ENCODE measurements around the gene KLHL17. TPM values are rescaled to one million over a fixed set of nuclear protein-coding genes. Genes with fewer than 3 reads are reported as not detected.
A peak's percentile ranks its signal among the peaks of the same experiment; 100 is the strongest.

Gene KLHL17
- total and polyA plus RNA-seq, 9 of the 15 experiments (the other 6 are each of a cell fraction or from before 2014, with no cell fraction given) = 0.14 to 84.8 (median 13.0) TPM

DNA sequence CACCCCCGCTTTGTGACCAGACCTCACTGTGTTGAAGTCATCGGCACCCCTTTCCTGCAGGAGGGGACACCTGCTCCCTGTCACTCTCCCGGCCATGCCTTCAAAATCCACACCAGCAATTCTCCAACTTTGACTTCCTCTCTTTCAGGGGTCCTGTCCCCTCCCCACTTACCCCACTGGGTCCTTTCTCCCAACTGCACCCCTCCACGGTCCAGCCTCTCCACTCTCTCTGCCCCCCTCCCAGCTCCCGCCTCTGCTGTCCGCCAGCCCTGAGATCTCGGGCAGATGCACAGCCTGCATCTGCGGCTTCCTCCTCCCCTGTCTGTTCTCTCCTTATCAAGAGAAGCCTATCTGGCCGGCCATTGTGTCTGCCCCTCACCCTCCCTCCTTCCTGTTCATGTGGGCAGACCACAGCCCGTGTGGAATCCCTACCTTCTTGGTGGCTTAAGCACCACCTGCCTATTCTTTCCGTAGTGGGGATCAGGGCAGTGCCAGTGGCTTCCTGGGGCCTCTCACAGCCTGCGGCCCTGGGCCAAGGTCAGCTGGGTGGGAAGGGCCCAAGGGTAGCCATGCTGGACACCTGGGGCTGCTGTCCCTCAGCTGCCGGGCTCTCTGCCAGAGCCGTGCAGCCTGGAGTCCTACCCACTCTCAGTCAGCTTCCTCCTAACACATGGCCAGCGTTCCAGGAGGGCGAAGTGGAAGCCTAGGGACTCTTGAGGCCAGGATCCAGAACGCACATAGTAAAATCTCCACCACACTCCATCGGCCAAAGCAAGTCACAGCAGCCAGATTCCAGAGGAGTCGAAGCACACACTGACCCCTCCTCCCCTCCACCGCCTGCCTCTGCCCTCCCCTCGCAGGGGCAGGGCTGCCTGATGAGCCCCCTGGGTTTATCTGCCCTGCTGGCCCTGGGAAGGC lies 44.7 kb downstream of the KLHL17 start (continued):
- TF ChIP-seq NFE2L1 (tag; IDR thresholded peaks at IDR 0.05; ENCODE audit: borderline replicate concordance, low read depth) = no peak
- no peak for TF ChIP-seq NFATC3 (IDR thresholded peaks at IDR 0.05)
- TF ChIP-seq, protein P1, sequence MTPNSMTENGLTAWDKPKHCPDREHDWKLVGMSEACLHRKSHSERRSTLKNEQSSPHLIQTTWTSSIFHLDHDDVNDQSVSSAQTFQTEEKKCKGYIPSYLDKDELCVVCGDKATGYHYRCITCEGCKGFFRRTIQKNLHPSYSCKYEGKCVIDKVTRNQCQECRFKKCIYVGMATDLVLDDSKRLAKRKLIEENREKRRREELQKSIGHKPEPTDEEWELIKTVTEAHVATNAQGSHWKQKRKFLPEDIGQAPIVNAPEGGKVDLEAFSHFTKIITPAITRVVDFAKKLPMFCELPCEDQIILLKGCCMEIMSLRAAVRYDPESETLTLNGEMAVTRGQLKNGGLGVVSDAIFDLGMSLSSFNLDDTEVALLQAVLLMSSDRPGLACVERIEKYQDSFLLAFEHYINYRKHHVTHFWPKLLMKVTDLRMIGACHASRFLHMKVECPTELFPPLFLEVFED (CRISPR knock-in tag; conservative IDR thresholded peaks at IDR 0.05) = no peak
- no peak for TF ChIP-seq TAF1 (IDR thresholded peaks at IDR 0.05; ENCODE audit: control insufficient read depth, extremely low read depth, insufficient read depth, low read length, severe bottlenecking)
- peak; percentile 44 for TF ChIP-seq HMGN3 (IDR thresholded peaks at IDR 0.05; ENCODE audit: borderline replicate concordance, extremely low read depth, insufficient read length, low read depth, low read length)
- no peak for TF ChIP-seq ZFP1 (CRISPR knock-in tag; IDR thresholded peaks at IDR 0.05)
- TF ChIP-seq, protein P2, sequence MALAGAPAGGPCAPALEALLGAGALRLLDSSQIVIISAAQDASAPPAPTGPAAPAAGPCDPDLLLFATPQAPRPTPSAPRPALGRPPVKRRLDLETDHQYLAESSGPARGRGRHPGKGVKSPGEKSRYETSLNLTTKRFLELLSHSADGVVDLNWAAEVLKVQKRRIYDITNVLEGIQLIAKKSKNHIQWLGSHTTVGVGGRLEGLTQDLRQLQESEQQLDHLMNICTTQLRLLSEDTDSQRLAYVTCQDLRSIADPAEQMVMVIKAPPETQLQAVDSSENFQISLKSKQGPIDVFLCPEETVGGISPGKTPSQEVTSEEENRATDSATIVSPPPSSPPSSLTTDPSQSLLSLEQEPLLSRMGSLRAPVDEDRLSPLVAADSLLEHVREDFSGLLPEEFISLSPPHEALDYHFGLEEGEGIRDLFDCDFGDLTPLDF (CRISPR knock-in tag; IDR thresholded peaks at IDR 0.05) = 0 out of 2 replicates have a peak, but pooled peaks have one; percentile 54
- TF ChIP-seq SMARCA5 (IDR thresholded peaks at IDR 0.05) = no peak
- no peak for TF ChIP-seq XRCC5 (IDR thresholded peaks at IDR 0.05; ENCODE audit: low read depth, low read length)
- TF ChIP-seq, protein P3, sequence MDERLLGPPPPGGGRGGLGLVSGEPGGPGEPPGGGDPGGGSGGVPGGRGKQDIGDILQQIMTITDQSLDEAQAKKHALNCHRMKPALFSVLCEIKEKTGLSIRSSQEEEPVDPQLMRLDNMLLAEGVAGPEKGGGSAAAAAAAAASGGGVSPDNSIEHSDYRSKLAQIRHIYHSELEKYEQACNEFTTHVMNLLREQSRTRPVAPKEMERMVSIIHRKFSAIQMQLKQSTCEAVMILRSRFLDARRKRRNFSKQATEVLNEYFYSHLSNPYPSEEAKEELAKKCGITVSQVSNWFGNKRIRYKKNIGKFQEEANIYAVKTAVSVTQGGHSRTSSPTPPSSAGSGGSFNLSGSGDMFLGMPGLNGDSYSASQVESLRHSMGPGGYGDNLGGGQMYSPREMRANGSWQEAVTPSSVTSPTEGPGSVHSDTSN (CRISPR knock-in tag; IDR thresholded peaks at IDR 0.05; ENCODE audit: low read depth) = no peak
- TF ChIP-seq, protein P3 (tag; conservative IDR thresholded peaks at IDR 0.05; ENCODE audit: low read depth) = 0 out of 2 replicates have a peak, but pooled peaks have one; percentile 25
- TF ChIP-seq KAT7 (CRISPR knock-in tag; IDR thresholded peaks at IDR 0.05; ENCODE audit: borderline replicate concordance) = no peak
- no peak for TF ChIP-seq ASH1L (IDR thresholded peaks at IDR 0.05; ENCODE audit: borderline replicate concordance, low read depth, partially characterized antibody)
- TF ChIP-seq, protein P4, sequence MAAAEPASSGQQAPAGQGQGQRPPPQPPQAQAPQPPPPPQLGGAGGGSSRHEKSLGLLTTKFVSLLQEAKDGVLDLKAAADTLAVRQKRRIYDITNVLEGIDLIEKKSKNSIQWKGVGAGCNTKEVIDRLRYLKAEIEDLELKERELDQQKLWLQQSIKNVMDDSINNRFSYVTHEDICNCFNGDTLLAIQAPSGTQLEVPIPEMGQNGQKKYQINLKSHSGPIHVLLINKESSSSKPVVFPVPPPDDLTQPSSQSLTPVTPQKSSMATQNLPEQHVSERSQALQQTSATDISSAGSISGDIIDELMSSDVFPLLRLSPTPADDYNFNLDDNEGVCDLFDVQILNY (CRISPR knock-in tag; IDR thresholded peaks at IDR 0.05) = no peak
- no peak for TF ChIP-seq FOXM1 (IDR thresholded peaks at IDR 0.05; ENCODE audit: low read depth)
- TF ChIP-seq FOXM1 (CRISPR knock-in tag; IDR thresholded peaks at IDR 0.05; ENCODE audit: low read depth) = 0 out of 2 replicates have a peak, but pooled peaks have one; percentile 58
- TF ChIP-seq, protein P5, sequence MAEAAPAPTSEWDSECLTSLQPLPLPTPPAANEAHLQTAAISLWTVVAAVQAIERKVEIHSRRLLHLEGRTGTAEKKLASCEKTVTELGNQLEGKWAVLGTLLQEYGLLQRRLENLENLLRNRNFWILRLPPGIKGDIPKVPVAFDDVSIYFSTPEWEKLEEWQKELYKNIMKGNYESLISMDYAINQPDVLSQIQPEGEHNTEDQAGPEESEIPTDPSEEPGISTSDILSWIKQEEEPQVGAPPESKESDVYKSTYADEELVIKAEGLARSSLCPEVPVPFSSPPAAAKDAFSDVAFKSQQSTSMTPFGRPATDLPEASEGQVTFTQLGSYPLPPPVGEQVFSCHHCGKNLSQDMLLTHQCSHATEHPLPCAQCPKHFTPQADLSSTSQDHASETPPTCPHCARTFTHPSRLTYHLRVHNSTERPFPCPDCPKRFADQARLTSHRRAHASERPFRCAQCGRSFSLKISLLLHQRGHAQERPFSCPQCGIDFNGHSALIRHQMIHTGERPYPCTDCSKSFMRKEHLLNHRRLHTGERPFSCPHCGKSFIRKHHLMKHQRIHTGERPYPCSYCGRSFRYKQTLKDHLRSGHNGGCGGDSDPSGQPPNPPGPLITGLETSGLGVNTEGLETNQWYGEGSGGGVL (CRISPR knock-in tag; IDR thresholded peaks at IDR 0.05) = no peak
- no peak for TF ChIP-seq IRF2 (CRISPR knock-in tag; IDR thresholded peaks at IDR 0.05)
- no peak for TF ChIP-seq POLR2A (conservative IDR thresholded peaks at IDR 0.05)
